HepG2 (cell line): Measurements from ENCODE around the gene METTL1. TPM values are rescaled to one million over a fixed set of nuclear protein-coding genes. Genes with fewer than 3 reads are reported as not detected.

Source experiments
- ATF3 ChIP-seq: sonication (generic); formaldehyde crosslinking; IDR thresholded peaks from 2 replicates; pipeline ENCODE4 v1.4.0; 2020; ENCODE audit warnings: missing genetic modification reagents
- HBP1 ChIP-seq: IDR thresholded peaks from 2 replicates; pipeline ENCODE4 v1.6.1; 2016; ENCODE audit warnings: low read depth, control low read depth
- KDM1A ChIP-seq: IDR thresholded peaks from 2 replicates; pipeline ENCODE4 v1.6.1; 2016; ENCODE audit warnings: missing compliant biosample characterization
- NFATC3 ChIP-seq: sonication (generic); formaldehyde crosslinking; IDR thresholded peaks from 2 replicates; pipeline ENCODE4 v1.5.1; 2020; ENCODE audit warnings: mild to moderate bottlenecking, missing genetic modification reagents
- NRL ChIP-seq: sonication (generic); formaldehyde crosslinking; IDR thresholded peaks from 2 replicates; pipeline ENCODE4 v1.5.0; 2020; ENCODE audit warnings: missing genetic modification reagents, mild to moderate bottlenecking, moderate library complexity, borderline replicate concordance
- RAD21 ChIP-seq: fragments of 450-650 bp; formaldehyde crosslinking; IDR thresholded peaks from 2 replicates; pipeline ENCODE4 v1.5.0; 2020; ENCODE audit warnings: mild to moderate bottlenecking
- SMC3 ChIP-seq: IDR thresholded peaks from 2 replicates; pipeline ENCODE4 v1.6.1; 2011; ENCODE audit warnings: low read length, improper control_type of control experiment
- SP5 ChIP-seq: IDR thresholded peaks from 2 replicates; pipeline ENCODE4 v1.6.1; 2016; ENCODE audit warnings: low read depth, borderline replicate concordance
- TAF1 ChIP-seq: sonication (generic); formaldehyde crosslinking; IDR thresholded peaks from 2 replicates; pipeline ENCODE4 v1.4.0; 2020; ENCODE audit warnings: missing genetic modification reagents
- YEATS2 ChIP-seq: sonication (generic); formaldehyde crosslinking; IDR thresholded peaks from 2 replicates; pipeline ENCODE4 v1.4.0; 2020; ENCODE audit warnings: missing genetic modification reagents, borderline replicate concordance
- ZNF10 ChIP-seq: sonication (generic); formaldehyde crosslinking; IDR thresholded peaks from 2 replicates; pipeline ENCODE4 v1.4.0; 2020; ENCODE audit warnings: mild to moderate bottlenecking, low read depth, missing genetic modification reagents, borderline replicate concordance
- ZNF101 ChIP-seq: sonication (generic); formaldehyde crosslinking; IDR thresholded peaks from 2 replicates; pipeline ENCODE4 v1.4.0; 2020; ENCODE audit warnings: mild to moderate bottlenecking, low read depth, missing genetic modification reagents, borderline replicate concordance
- ZNF274 ChIP-seq: sonication (generic); formaldehyde crosslinking; IDR thresholded peaks from 2 replicates; pipeline ENCODE4 v1.5.1; 2020; ENCODE audit warnings: mild to moderate bottlenecking, missing genetic modification reagents
- ZNF326 ChIP-seq: sonication (generic); formaldehyde crosslinking; IDR thresholded peaks from 2 replicates; pipeline ENCODE4 v1.4.0; 2020; ENCODE audit warnings: missing genetic modification reagents, borderline replicate concordance
- ZNF441 ChIP-seq: sonication (generic); formaldehyde crosslinking; IDR thresholded peaks from 2 replicates; pipeline ENCODE4 v1.7.0; 2021; ENCODE audit warnings: missing genetic modification reagents, borderline replicate concordance
- ZNF451 ChIP-seq: sonication (generic); formaldehyde crosslinking; IDR thresholded peaks from 2 replicates; pipeline ENCODE4 v1.5.0; 2020; ENCODE audit warnings: mild to moderate bottlenecking, missing genetic modification reagents
- ZNF589 ChIP-seq: sonication (generic); formaldehyde crosslinking; conservative IDR thresholded peaks from 2 replicates; pipeline ENCODE4 v1.8.0; 2022; ENCODE audit warnings: mild to moderate bottlenecking, moderate library complexity, missing genetic modification reagents
- polyA plus RNA-seq, 8 experiments: library from polyadenylated mRNA; depleted of rRNA in 3 of 8; stranded (reverse) in 7 of 8; unstranded in 1 of 8; fragments of >200 nt; fragmentation: Illumina TruSeq in 4 of 8; extraction: Trizol in 4 of 8; gene quantifications; 2 replicates each; pipeline versions ENCODE4 v1.2.1 to v1.2.3, GENCODE V29; 2011 to 2016; ENCODE audit warnings: low read depth in 4 of 8, missing spikeins in 1 of 8, mixed read lengths in 1 of 8; ENCODE audit not compliant: insufficient read depth in 1 of 8
- total RNA-seq, 5 experiments: library from RNA; depleted of rRNA; stranded (reverse); fragments of >200 nt; fragmentation: Illumina TruSeq; extraction: Trizol; gene quantifications; 2 replicates each; pipeline ENCODE4 v1.2.3, GENCODE V29; 2016; ENCODE audit warnings: low read depth in 1 of 5
- TF ChIP-seq, protein P1 (sequence below), 2 experiments: sonication (generic) in 1 of 2; formaldehyde crosslinking in 1 of 2; IDR thresholded peaks; 2 replicates each; pipeline versions ENCODE4 v1.6.1 to v1.9.0; 2014 to 2022; ENCODE audit warnings: antibody characterized with exemption in 1 of 2, borderline replicate concordance in 1 of 2, inconsistent platforms in 1 of 2, low read depth in 1 of 2, missing genetic modification reagents in 1 of 2
- TF ChIP-seq, protein P2 (sequence below): conservative IDR thresholded peaks from 2 replicates; pipeline ENCODE4 v1.6.1; 2018; ENCODE audit warnings: missing genetic modification reagents

Gene METTL1
- total and polyA plus RNA-seq, 2 of the 13 experiments (the other 11 are each of a cell fraction or from before 2014, with no cell fraction given), result 34.7 to 36.9 TPM

- TF ChIP-seq ZNF589 (CRISPR knock-in tag), result no peak
- no peak for TF ChIP-seq ZNF10
- 0 out of 2 replicates have a peak, but pooled peaks have one; percentile 74 for TF ChIP-seq ZNF451 (CRISPR knock-in tag)
- TF ChIP-seq, protein P1, sequence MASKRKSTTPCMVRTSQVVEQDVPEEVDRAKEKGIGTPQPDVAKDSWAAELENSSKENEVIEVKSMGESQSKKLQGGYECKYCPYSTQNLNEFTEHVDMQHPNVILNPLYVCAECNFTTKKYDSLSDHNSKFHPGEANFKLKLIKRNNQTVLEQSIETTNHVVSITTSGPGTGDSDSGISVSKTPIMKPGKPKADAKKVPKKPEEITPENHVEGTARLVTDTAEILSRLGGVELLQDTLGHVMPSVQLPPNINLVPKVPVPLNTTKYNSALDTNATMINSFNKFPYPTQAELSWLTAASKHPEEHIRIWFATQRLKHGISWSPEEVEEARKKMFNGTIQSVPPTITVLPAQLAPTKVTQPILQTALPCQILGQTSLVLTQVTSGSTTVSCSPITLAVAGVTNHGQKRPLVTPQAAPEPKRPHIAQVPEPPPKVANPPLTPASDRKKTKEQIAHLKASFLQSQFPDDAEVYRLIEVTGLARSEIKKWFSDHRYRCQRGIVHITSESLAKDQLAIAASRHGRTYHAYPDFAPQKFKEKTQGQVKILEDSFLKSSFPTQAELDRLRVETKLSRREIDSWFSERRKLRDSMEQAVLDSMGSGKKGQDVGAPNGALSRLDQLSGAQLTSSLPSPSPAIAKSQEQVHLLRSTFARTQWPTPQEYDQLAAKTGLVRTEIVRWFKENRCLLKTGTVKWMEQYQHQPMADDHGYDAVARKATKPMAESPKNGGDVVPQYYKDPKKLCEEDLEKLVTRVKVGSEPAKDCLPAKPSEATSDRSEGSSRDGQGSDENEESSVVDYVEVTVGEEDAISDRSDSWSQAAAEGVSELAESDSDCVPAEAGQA (IDR thresholded peaks at IDR 0.05; ENCODE audit: low read depth), result peak; percentile 74; the same call in 1 of the 2 replicates
- TF ChIP-seq, protein P1 (CRISPR knock-in tag; IDR thresholded peaks at IDR 0.05; ENCODE audit: borderline replicate concordance), result no peak
- peak; percentile 58 for TF ChIP-seq SMC3
- no peak for TF ChIP-seq NFATC3 (CRISPR knock-in tag)
- TF ChIP-seq ZNF274, result no peak
- peak; percentile 60 for TF ChIP-seq RAD21 (CRISPR knock-in tag)
- no peak for TF ChIP-seq ZNF326 (CRISPR knock-in tag)
- no peak for TF ChIP-seq KDM1A (CRISPR knock-in tag)
- TF ChIP-seq ATF3 (CRISPR knock-in tag), result peak; percentile 90
- TF ChIP-seq TAF1 (CRISPR knock-in tag), result peak; percentile 89
- TF ChIP-seq ZNF101 (CRISPR knock-in tag), result no peak; the same call in 1 of the 2 replicates
- no peak for TF ChIP-seq SP5 (CRISPR knock-in tag)
- peak; percentile 48; the same call in 1 of the 2 replicates for TF ChIP-seq NRL (CRISPR knock-in tag)
- peak; percentile 59; the same call in 1 of the 2 replicates for TF ChIP-seq HBP1
- TF ChIP-seq ZNF441 (CRISPR knock-in tag), result no peak
- TF ChIP-seq, protein P2, sequence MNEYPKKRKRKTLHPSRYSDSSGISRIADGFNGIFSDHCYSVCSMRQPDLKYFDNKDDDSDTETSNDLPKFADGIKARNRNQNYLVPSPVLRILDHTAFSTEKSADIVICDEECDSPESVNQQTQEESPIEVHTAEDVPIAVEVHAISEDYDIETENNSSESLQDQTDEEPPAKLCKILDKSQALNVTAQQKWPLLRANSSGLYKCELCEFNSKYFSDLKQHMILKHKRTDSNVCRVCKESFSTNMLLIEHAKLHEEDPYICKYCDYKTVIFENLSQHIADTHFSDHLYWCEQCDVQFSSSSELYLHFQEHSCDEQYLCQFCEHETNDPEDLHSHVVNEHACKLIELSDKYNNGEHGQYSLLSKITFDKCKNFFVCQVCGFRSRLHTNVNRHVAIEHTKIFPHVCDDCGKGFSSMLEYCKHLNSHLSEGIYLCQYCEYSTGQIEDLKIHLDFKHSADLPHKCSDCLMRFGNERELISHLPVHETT, result peak; percentile 76; the same call in 1 of the 2 replicates
- peak; percentile 97 for TF ChIP-seq YEATS2 (CRISPR knock-in tag)
These were observed 10.9 kb upstream of the METTL1 start, which contains the start of gene TSFM (continued) for GRCh38 chr12:57782608-57783465.
